A549 treated with AZD2906 at 1 μM for 4 hours (cell line): Measurements from ENCODE around the gene PDSS2. TPM values are rescaled to one million over a fixed set of nuclear protein-coding genes. Genes with fewer than 3 reads are reported as not detected.

Experiments used
- total RNA-seq: library from RNA; stranded (reverse); fragments of 200-300 nt; extraction: Qiagen RNA extraction; gene quantifications from 5 replicates; pipeline ENCODE4 v1.2.3, GENCODE V29; 2022

Gene PDSS2, protein sequence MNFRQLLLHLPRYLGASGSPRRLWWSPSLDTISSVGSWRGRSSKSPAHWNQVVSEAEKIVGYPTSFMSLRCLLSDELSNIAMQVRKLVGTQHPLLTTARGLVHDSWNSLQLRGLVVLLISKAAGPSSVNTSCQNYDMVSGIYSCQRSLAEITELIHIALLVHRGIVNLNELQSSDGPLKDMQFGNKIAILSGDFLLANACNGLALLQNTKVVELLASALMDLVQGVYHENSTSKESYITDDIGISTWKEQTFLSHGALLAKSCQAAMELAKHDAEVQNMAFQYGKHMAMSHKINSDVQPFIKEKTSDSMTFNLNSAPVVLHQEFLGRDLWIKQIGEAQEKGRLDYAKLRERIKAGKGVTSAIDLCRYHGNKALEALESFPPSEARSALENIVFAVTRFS
- 5.1 to 5.9 TPM (median 5.6 TPM) in 5 replicates for total RNA-seq

DNA sequence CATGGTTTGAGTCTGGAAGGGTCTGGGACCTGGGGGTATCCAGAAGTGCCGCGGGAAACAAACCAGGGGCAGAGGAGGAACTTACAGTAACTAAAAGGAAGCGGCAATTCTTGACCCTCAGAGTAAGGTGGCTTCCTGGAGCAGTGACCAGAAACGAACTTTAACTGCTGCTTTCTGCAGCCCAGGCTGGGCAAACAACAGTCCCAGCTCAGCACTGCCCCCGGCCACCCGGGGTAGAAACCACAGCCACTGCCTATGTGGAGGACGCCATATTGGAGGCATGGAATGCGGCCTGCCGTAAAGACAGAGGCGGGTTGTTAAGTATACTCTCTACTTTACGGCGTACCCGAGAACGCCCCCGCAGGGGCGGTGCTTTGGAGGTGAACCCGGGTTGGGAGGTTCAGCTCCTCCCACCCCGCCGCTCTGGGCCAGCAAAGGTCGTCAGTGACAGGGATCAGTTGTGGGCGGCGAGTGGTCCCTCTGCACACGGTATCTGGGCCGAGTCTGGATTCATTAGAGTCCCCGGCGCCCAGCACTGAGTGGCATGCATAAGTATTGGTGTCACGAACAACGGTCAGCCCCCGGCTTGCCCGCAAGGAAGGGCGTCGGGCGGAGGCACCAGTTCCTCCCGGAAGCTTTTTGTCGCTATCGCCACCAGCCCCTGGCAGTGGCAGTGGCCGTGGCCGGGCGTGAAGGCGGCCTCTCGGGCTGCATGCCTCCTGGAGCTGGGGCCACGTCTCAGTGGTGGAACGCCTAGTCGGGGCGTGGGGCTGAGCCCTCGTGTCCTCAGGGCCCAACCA lies at the start of gene PDSS2:
TSS of gene PDSS2 (minus strand) at position 282 of the 800 bp plus-strand sequence. CDS start at position 3, 279 bp downstream.

DNA sequence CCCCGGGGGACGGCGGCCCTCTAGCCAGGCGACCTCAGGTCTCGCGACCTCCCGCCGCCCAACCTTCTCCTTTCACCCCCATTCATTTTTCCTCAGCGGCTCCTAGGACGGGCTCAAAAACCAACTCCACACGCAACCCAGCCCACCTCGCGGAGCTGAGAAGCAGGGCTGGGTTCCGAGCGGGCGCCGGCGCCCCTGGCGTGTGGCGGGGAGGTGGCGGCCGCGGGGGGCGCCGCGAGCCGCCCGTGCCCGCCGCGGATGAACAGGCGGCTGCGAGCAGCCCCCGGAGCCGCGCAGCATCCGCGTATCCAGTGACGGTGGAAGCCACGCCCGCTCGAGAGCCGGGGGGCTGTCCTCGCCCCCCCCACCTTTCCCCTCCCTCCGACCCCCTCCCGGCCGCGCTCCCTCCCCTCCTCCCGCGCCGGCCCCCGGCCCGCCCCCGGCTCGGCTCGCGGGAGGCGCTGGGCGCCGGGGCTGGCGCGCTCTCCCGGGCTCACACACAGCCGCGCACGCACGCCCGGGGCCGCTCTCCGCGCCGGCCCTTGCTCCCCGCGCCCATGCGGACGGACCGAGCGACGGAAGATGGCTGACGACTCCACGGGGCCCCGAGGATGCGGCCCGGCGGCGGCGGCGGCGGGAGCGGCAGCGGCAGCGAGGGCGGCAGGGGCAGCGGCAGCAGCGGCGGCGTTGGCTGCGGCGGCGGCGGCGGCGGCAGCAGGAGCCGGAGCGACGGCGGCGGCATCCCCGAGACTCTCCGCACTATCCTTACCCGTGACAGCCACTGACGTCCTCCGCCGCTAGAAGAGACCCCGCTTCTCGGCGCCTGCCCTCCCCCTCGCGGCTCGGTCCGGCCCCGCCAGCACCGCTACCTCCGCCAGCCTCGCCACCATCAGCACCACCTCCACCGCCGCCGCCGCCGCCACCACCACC lies 30.5 kb upstream of the PDSS2 start, which contains the start of gene SOBP:
TSS of gene SOBP (plus strand) at position 482 of the 930 bp plus-strand sequence. CDS start 500 bp downstream, outside the sequence.

DNA sequence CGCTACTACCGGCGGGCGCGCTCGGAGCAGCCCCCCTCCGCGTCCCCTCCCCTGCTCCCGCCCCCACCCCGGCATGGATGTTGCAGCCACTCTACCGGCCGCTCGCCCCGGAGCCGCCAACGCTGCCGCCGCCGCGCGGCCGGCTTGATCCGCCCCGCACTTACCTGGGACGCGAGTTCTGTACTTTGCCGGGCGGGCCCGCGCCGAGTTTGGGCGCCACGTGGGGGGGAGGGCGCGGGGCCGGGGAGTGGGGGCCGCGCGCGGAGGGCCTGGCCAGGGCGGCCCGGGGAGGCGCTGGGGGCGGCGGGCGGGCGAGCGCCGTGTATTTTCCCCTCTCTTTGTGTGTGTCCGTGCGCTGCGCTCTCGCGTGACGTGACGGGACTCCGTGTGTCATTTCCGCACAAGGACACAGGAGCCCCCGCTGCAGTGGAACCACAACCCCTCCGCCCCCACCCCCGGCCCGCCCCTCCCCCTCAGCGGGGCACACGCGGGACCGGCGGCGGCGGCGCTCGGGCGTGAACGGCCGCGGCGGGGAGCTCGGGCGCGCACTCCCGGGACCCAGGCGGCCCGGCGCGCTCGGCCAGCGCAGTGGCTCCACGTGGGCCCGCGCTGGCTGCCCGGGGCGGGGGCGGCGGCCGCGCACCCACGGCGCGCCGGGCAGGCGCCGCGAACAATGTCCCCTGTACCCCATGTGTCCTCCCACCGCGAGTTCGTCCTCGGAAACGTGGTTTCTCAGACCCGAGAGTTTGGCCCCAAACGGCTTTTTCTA lies 344.3 kb downstream of the PDSS2 start, which contains the start of gene BEND3:
TSS of gene BEND3 (minus strand) at position 590 of the 769 bp plus-strand sequence. CDS start 16,230 bp downstream, outside the sequence.

Other genes starting within 250 kb of the PDSS2 start
- gene SOBP, start 30.6 kb upstream of the PDSS2 start, total RNA-seq, result 0.60 to 0.93 TPM (median 0.66 TPM) in 5 replicates